Kidney (tissue), 14 donors: ENCODE data around the gene ARHGEF10L. TPM values are rescaled to one million over a fixed set of nuclear protein-coding genes. Genes with fewer than 3 reads are reported as not detected.

Source experiments
- DNase-seq, 5 donors: peaks; one replicate each; pipeline ENCODE4 v3.0.0-alpha.2; 2013 to 2020
- FAIRE-seq: peaks from 2 replicates; lab custom pipeline; 2012; peaks lifted over from hg19 to GRCh38; lab: Jason Lieb, UNC
- H3K27ac ChIP-seq, 2 donors: one replicate each; pipeline ENCODE4 v1.7.0; 2013; ENCODE audit warnings: low read depth in 2 of 2, low read length in 2 of 2, inconsistent platforms in 1 of 2
- H3K27me3 ChIP-seq: one replicate; pipeline ENCODE4 v1.7.1; 2013; ENCODE audit warnings: low read length, inconsistent platforms; ENCODE audit not compliant: control insufficient read depth, insufficient read depth
- H3K36me3 ChIP-seq, 3 donors: one replicate each; pipeline versions ENCODE4 v1.7.0 to v1.7.1; 2013; ENCODE audit warnings: low read length in 3 of 3, control low read depth in 1 of 3, inconsistent platforms in 1 of 3; ENCODE audit not compliant: insufficient read depth in 3 of 3, control insufficient read depth in 2 of 3
- H3K4me1 ChIP-seq, 3 donors: one replicate each; pipeline versions ENCODE4 v1.7.0 to v1.7.1; 2013; ENCODE audit warnings: low read length in 3 of 3, inconsistent platforms in 1 of 3, low read depth in 1 of 3; ENCODE audit not compliant: control insufficient read depth in 2 of 3, insufficient read depth in 2 of 3
- H3K4me3 ChIP-seq, 3 donors: one replicate each; pipeline versions ENCODE4 v1.7.0 to v1.8.1; 2013; ENCODE audit warnings: low read length in 3 of 3, control low read depth in 1 of 3, inconsistent platforms in 1 of 3
- H3K9ac ChIP-seq, 3 donors: one replicate each; pipeline versions ENCODE4 v1.7.0 to v1.7.1; 2013; ENCODE audit warnings: low read length in 3 of 3, control low read depth in 1 of 3, inconsistent platforms in 1 of 3
- H3K9me3 ChIP-seq, 3 donors: one replicate each; pipeline versions ENCODE4 v1.7.0 to v1.7.1; 2013; ENCODE audit warnings: low read length in 3 of 3, control low read depth in 1 of 3, inconsistent platforms in 1 of 3; ENCODE audit not compliant: control insufficient read depth in 2 of 3, insufficient read depth in 1 of 3
- intact Hi-C: fragments of 100-400 bp; cut with DNase I; formaldehyde crosslinking; loops from one replicate; pipeline ENCODE4 v1.11.1; 2022
- polyA plus RNA-seq: library from polyadenylated mRNA; stranded (reverse); fragments of 350-450 nt; fragmentation: Illumina TruSeq; extraction: RNeasy Lipid Tissue Mini Kit (QIAGEN cat#74804); gene quantifications from one replicate; pipeline ENCODE4 v1.2.3, GENCODE V29; 2014; ENCODE audit warnings: low read depth, low replicate concordance; ENCODE audit not compliant: insufficient read depth
- total RNA-seq: library from RNA; stranded (reverse); fragmentation: NEBNext Ultra II Directional; extraction: Animal tissue kit (Norgen Biotek cat#: 25700); gene quantifications from one replicate; pipeline ENCODE4 v1.2.1, GENCODE V29; 2021
- TF ChIP-seq, protein P1 (sequence below): IDR thresholded peaks from 3 replicates; pipeline ENCODE4 v1.5.1; 2012; ENCODE audit warnings: mild to moderate bottlenecking, moderate library complexity, borderline replicate concordance; ENCODE audit not compliant: insufficient read depth; ENCODE audit errors: extremely low read depth
- donor health status: control.
- donor health status: control.
- donor health status: control.
- donor health status: control.
- donor health status: control.
- donor health status: DM: yes; HTN: yes; CAD: no.
- donor health status: Normal renal cell carcinoma (clear cell type).

Gene ARHGEF10L
- total and polyA plus RNA-seq, 2 donors from 2014 or later, result 40.8 to 91.9 TPM

DNA sequence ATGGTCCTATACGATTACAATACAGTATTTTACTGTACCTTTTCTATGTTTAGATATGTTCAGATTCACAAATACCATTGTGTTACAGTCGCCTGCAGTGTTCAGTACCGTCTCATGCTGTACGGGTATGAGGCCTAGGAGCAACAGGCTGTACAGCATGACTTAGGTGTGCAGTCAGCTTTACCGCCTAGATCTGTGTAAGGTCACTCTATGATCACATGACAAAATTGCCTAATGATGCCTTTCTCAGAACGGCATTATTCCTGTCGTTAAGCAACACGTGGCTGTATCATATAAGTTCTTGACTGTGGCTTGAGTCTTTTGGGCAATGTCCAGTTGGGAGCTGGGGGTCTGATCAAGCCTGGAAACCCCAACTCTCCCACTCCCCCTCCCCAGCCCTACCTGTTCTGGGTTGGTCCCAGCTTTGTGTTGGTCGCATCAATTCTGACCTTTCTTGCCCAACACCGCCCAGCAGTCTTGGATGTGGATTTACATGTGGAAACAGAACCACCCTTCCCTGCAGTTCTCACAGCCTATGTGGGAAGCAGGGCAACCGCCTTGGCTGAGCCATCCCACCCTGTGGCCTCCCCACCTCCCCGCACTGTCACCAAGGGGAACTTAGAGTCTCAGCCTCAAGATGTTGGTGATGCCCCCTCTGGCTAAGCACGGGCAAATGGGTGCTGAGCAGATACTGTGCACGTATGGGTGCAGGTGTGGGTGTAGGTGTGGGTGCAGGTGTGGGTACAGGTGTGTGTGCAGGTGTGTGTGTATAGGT is 135.4 kb downstream of the ARHGEF10L start:
- no peak for DNase-seq
- intact Hi-C loops, result no loop called here
- H3K9me3 ChIP-seq, result no peaks in the 10 kb centered on the region
- TF ChIP-seq, protein P1, sequence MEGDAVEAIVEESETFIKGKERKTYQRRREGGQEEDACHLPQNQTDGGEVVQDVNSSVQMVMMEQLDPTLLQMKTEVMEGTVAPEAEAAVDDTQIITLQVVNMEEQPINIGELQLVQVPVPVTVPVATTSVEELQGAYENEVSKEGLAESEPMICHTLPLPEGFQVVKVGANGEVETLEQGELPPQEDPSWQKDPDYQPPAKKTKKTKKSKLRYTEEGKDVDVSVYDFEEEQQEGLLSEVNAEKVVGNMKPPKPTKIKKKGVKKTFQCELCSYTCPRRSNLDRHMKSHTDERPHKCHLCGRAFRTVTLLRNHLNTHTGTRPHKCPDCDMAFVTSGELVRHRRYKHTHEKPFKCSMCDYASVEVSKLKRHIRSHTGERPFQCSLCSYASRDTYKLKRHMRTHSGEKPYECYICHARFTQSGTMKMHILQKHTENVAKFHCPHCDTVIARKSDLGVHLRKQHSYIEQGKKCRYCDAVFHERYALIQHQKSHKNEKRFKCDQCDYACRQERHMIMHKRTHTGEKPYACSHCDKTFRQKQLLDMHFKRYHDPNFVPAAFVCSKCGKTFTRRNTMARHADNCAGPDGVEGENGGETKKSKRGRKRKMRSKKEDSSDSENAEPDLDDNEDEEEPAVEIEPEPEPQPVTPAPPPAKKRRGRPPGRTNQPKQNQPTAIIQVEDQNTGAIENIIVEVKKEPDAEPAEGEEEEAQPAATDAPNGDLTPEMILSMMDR, result no peak
- H3K27me3 ChIP-seq, result no peaks in the 10 kb centered on the region
- H3K9ac ChIP-seq, result no peak overlapping the region
- no peak overlapping the region for H3K4me3 ChIP-seq
- FAIRE-seq, result no peak
- H3K36me3 ChIP-seq, result peaks cover 0 to 13% (median 13%) of the 10 kb centered on the region in 3 donors
- H3K4me1 ChIP-seq, result peaks cover 0 to 16% (median 3%) of the 10 kb centered on the region in 3 donors
- H3K27ac ChIP-seq, result no peak overlapping the region

DNA sequence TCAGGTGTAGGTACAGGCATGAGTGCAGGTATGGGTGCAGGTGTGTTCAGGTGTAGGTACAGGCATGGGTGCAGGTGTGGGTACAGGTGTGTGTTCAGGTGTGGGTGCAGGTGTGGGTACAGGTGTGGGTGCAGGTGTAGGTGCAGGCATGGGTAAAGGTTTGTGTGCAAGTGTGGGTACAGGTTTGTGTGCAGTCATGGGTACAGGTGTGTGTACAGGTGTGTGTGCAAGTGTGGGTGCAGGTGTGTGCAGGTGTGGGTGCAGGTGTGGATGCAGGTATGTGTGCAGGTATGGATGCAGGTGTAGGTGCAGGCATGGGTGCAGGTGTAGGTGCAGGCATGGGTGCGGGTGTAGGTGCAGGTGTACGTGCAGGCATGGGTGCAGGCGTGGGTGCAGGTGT is 136.2 kb downstream of the ARHGEF10L start:
- no peak overlapping the region for H3K4me3 ChIP-seq
- no peak overlapping the region for H3K9ac ChIP-seq
- intact Hi-C loops, result no loop called here
- TF ChIP-seq, protein P1, result no peak
- H3K27ac ChIP-seq, result no peak overlapping the region
- no peaks in the 10 kb centered on the region for H3K27me3 ChIP-seq
- H3K9me3 ChIP-seq, result no peaks in the 10 kb centered on the region
- no peak for FAIRE-seq
- peak in 1 of 5 donors; percentile 44 for DNase-seq
- peaks cover 0 to 13% (median 7%) of the 10 kb centered on the region in 3 donors for H3K36me3 ChIP-seq
- peaks cover 0 to 21% (median 3%) of the 10 kb centered on the region in 3 donors for H3K4me1 ChIP-seq

DNA sequence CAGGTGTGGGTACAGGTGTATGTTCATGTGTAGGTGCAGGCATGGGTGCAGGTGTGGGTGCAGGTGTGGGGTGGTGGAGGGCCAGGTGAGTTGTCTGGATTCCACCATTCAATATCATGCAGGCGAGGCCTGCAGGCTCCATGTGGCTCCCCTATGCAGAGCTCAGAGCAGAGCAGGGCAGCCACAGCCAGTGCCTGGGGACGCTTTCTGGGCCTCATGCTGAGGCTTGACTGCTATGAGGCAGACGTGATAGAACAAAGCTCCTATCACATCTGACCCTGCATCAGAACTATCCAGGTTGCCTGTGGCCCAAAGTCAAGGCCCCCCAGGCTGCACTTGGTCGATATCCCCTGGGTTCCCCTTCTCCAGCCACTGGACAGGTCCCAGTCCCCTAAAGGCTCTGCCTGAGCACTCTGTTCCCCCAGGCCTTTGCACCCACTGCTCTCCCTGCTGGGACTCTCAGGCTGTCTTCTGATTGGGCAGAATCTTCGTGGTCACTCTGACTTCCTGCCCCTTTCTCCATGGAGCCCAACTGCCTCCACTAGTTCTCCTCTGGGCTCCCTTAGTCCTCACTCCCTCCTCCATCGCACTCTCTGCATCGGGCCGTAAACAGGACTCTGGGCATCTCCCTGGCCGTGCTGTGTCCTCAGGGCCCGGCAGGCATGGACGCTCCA is 137.0 kb downstream of the ARHGEF10L start:
- peaks cover 0 to 13% (median 7%) of the 10 kb centered on the region in 3 donors for H3K36me3 ChIP-seq
- intact Hi-C loops, result no loop called here
- no peak overlapping the region for H3K4me3 ChIP-seq
- FAIRE-seq, result no peak
- TF ChIP-seq, protein P1, result no peak
- H3K4me1 ChIP-seq, result peaks cover 0 to 26% (median 3%) of the 10 kb centered on the region in 3 donors
- DNase-seq, result peak in 1 of 5 donors; percentile 55
- no peaks in the 10 kb centered on the region for H3K27me3 ChIP-seq
- H3K27ac ChIP-seq, result no peak overlapping the region
- H3K9ac ChIP-seq, result no peak overlapping the region
- no peaks in the 10 kb centered on the region for H3K9me3 ChIP-seq
